GM12864 (cell line): ENCODE results near the gene TMEM151B.

Experiments
- DNase-seq: peaks from one replicate; pipeline ENCODE4 v3.0.0-alpha.2; 2011; ENCODE audit warnings: low read depth
- H3K4me3 ChIP-seq: 2 replicates; pipeline ENCODE4 v1.5.1; 2011; ENCODE audit warnings: mild to moderate bottlenecking, low read depth, low read length, control low read depth
- CTCF ChIP-seq: IDR thresholded peaks from 2 replicates; pipeline ENCODE4 v1.5.1; 2011; ENCODE audit warnings: low read depth, mild to moderate bottlenecking, moderate library complexity, low read length, control low read depth, inconsistent platforms; ENCODE audit errors: missing control alignments

The TMEM151B gene

GRCh38 chr6:44243345-44243744 lies 26.9 kb upstream of the TMEM151B start:
- no peak overlapping the region for H3K4me3 ChIP-seq
- no peak for TF ChIP-seq CTCF
- DNase-seq, result no peak

- peak overlapping the region; percentile 92 for H3K4me3 ChIP-seq
Observed at GRCh38 chr6:44245391-44245911, 24.8 kb upstream of the TMEM151B start.

GRCh38 chr6:44245912-44246662 lies 24.2 kb upstream of the TMEM151B start:
- no peak for TF ChIP-seq CTCF
- H3K4me3 ChIP-seq, result peak overlapping the region; percentile 92
- DNase-seq, result no peak

More at GRCh38 chr6:44245391-44245911, 24.8 kb upstream of the TMEM151B start:
- DNase-seq, result no peak
- no peak for TF ChIP-seq CTCF

GRCh38 chr6:44246663-44247337 lies 23.4 kb upstream of the TMEM151B start, which contains the start of gene HSP90AB1:
TSS of gene HSP90AB1 (plus strand) at chr6:44247101. CDS start at chr6:44248630, 1,529 bp downstream.
- no peak for TF ChIP-seq CTCF
- peak; percentile 99 for DNase-seq
- peak within 1 kb of the TSS; percentile 92 for H3K4me3 ChIP-seq

- TF ChIP-seq CTCF, result no peak
- DNase-seq, result no peak
- peak overlapping the region; percentile 92 for H3K4me3 ChIP-seq
Observed at GRCh38 chr6:44247338-44248302, 22.6 kb upstream of the TMEM151B start.

- no peak for DNase-seq
- TF ChIP-seq CTCF, result no peak
- peak overlapping the region; percentile 92 for H3K4me3 ChIP-seq
Observed at GRCh38 chr6:44248579-44248978, 21.7 kb upstream of the TMEM151B start.
